CD14-positive monocyte (primary cell): ENCODE results near the gene DNAJA2. TPM values are rescaled to one million over a fixed set of nuclear protein-coding genes. Genes with fewer than 3 reads are reported as not detected.

Source experiments
- DNase-seq, 3 donors: peaks; one replicate each; pipeline ENCODE4 v3.0.0-alpha.2; 2011 to 2022
- H2AFZ ChIP-seq: 2 replicates; pipeline ENCODE4 v1.6.0; 2012; ENCODE audit warnings: mild to moderate bottlenecking, low read depth, low read length, inconsistent platforms; ENCODE audit not compliant: insufficient read depth, poor library complexity, severe bottlenecking
- H3K27ac ChIP-seq, 2 donors: 1 replicate in 1 of 2; 2 replicates in 1 of 2; pipeline ENCODE4 v1.5.1; 2012 to 2013; ENCODE audit warnings: low read length in 2 of 2, control low read depth in 1 of 2, inconsistent platforms in 1 of 2, low read depth in 1 of 2, mild to moderate bottlenecking in 1 of 2
- H3K27me3 ChIP-seq, 2 donors: one replicate each; pipeline versions ENCODE4 v1.6.0 to v1.6.1; 2011 to 2013; ENCODE audit warnings: low read length in 2 of 2; ENCODE audit not compliant: control insufficient read depth in 2 of 2, insufficient read depth in 2 of 2
- H3K36me3 ChIP-seq, 2 donors: replicated peaks in 1 of 2; 1 replicate in 1 of 2; 2 replicates in 1 of 2; pipeline versions ENCODE4 v1.5.1 to v1.6.1; 2012 to 2013; ENCODE audit warnings: low read length in 2 of 2, control low read depth in 1 of 2, inconsistent platforms in 1 of 2, mild to moderate bottlenecking in 1 of 2; ENCODE audit not compliant: insufficient read depth in 2 of 2, control insufficient read depth in 1 of 2
- H3K4me1 ChIP-seq, 2 donors: 1 replicate in 1 of 2; 2 replicates in 1 of 2; pipeline versions ENCODE4 v1.5.1 to v1.6.1; 2012 to 2013; ENCODE audit warnings: low read length in 2 of 2, control low read depth in 1 of 2, inconsistent platforms in 1 of 2, mild to moderate bottlenecking in 1 of 2, moderate library complexity in 1 of 2; ENCODE audit not compliant: insufficient read depth in 2 of 2, control insufficient read depth in 1 of 2
- H3K4me2 ChIP-seq: replicated peaks from 2 replicates; pipeline ENCODE3; 2012; ENCODE audit warnings: low read length, moderate library complexity, mild to moderate bottlenecking; ENCODE audit not compliant: poor library complexity, severe bottlenecking; ENCODE audit errors: extremely low read depth
- H3K4me3 ChIP-seq, 3 experiments: fragments of 200-600 bp in 1 of 3; sonication (generic) in 1 of 3; replicated peaks in 1 of 3; 1 replicate in 2 of 3; 2 replicates in 1 of 3; pipeline ENCODE4 v1.5.1; 2011 to 2013; ENCODE audit warnings: low read length in 3 of 3, mild to moderate bottlenecking in 3 of 3, control low read depth in 2 of 3, low read depth in 2 of 3, inconsistent platforms in 1 of 3, moderate library complexity in 1 of 3
- H3K79me2 ChIP-seq: 2 replicates; pipeline ENCODE4 v1.6.0; 2012; ENCODE audit warnings: mild to moderate bottlenecking, control low read depth, inconsistent platforms, low read length, moderate library complexity; ENCODE audit not compliant: insufficient read depth
- H3K9ac ChIP-seq: 2 replicates; pipeline ENCODE4 v1.6.0; 2017; ENCODE audit warnings: low read length, mild to moderate bottlenecking; ENCODE audit not compliant: insufficient read depth, poor library complexity, severe bottlenecking
- H3K9me3 ChIP-seq, 2 donors: replicated peaks in 1 of 2; 1 replicate in 1 of 2; 2 replicates in 1 of 2; pipeline versions ENCODE4 v1.5.1 to v1.6.1; 2012 to 2013; ENCODE audit warnings: low read length in 2 of 2, control low read depth in 1 of 2; ENCODE audit not compliant: control insufficient read depth in 1 of 2, insufficient read depth in 1 of 2
- H4K20me1 ChIP-seq: 2 replicates; pipeline ENCODE4 v1.6.0; 2012; ENCODE audit warnings: mild to moderate bottlenecking, low read length, control low read depth, moderate library complexity; ENCODE audit not compliant: insufficient read depth
- H3K27ac Mint-ChIP-seq, 7 donors: one replicate each; pipeline ENCODE4 v1.8.0; 2020; ENCODE audit warnings: mild to moderate bottlenecking in 7 of 7, mixed read lengths in 7 of 7, moderate library complexity in 6 of 7, inconsistent platforms in 2 of 7
- H3K27me3 Mint-ChIP-seq, 3 donors: one replicate each; pipeline ENCODE4 v1.8.0; 2021 to 2022; ENCODE audit warnings: low read depth in 3 of 3, mild to moderate bottlenecking in 3 of 3, mixed read lengths in 3 of 3, moderate library complexity in 3 of 3, inconsistent platforms in 1 of 3
- H3K36me3 Mint-ChIP-seq, 2 donors: one replicate each; pipeline ENCODE4 v1.8.0; 2020; ENCODE audit warnings: mixed read lengths in 2 of 2, inconsistent platforms in 1 of 2, mild to moderate bottlenecking in 1 of 2
- H3K4me1 Mint-ChIP-seq: one replicate; pipeline ENCODE4 v1.8.0; 2020; ENCODE audit warnings: mild to moderate bottlenecking, mixed read lengths
- H3K4me3 Mint-ChIP-seq, 2 donors: one replicate each; pipeline ENCODE4 v1.8.0; 2020; ENCODE audit warnings: mild to moderate bottlenecking in 2 of 2, mixed read lengths in 2 of 2, moderate library complexity in 1 of 2
- H3K9me3 Mint-ChIP-seq, 7 donors: one replicate each; pipeline ENCODE4 v1.8.0; 2020 to 2022; ENCODE audit warnings: mixed read lengths in 7 of 7, mild to moderate bottlenecking in 6 of 7, moderate library complexity in 6 of 7, inconsistent platforms in 2 of 7
- WGBS: methylation state at CpG from one replicate; pipeline ENCODE4 v1.1.5; 2013; ENCODE audit warnings: missing lambda C conversion rate; ENCODE audit not compliant: insufficient coverage; 5-methylcytosine and 5-hydroxymethylcytosine counted together
- intact Hi-C, 2 donors: fragments of 100-400 bp; cut with micrococcal nuclease; formaldehyde crosslinking; loops; one replicate each; pipeline versions ENCODE4 v1.15.0 to v1.15.1; 2023
- polyA plus RNA-seq, 3 donors: library from polyadenylated mRNA; depleted of rRNA in 1 of 3; unstranded in 2 of 3; stranded (reverse) in 1 of 3; fragments of 300-500 nt in 2 of 3; fragments of >200 nt in 1 of 3; fragmentation: Illumina TruSeq in 2 of 3; gene quantifications; 1 replicate in 2 of 3; 2 replicates in 1 of 3; pipeline ENCODE4 v1.2.3, GENCODE V29; 2012 to 2021
- TF ChIP-seq, protein P1 (sequence below): fragments of 200-600 bp; IDR thresholded peaks from one replicate; pipeline ENCODE4 v1.8.0; 2022; ENCODE audit warnings: antibody characterized with exemption, mild to moderate bottlenecking

Gene DNAJA2
- polyA plus RNA-seq, 3 donors: 14.4 to 63.4 (median 62.9) TPM

DNA sequence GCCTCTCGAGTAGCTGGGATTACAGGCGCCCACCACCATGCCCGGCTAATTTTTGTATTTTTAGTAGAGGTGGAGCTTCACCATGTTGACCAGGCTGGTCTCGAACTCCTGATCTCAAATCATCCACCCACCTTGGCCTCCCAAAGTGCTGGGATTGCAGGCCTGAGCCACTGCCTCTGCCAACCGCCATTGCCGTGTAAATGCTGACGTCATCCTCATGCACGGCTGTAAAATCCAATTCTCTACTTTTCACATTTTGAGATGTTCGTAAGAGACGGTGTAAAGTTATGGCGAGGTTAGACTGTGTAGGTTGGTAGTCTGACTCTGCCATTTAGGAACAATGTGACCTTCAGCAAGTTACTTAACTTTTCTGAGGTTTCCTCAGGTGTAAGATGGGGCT is 1.7 kb upstream of the DNAJA2 start:
- no peak for DNase-seq
- Histone ChIP-seq H3K27me3 (no peaks in the 10 kb centered on the region), H3K9ac (no peak overlapping the region), H4K20me1 (peaks cover 20% of the 10 kb centered on the region), H2AFZ (no peak overlapping the region), H3K79me2 (peaks cover 33% of the 10 kb centered on the region), H3K4me1 (peaks cover 18 to 25% of the 10 kb centered on the region in 2 donors), H3K36me3 (peaks cover 2 to 16% of the 10 kb centered on the region in 2 donors), H3K4me3 (no peak overlapping the region), H3K9me3 (no peaks in the 10 kb centered on the region), H3K27ac (no peak overlapping the region), H3K4me2 (no peak overlapping the region)
- WGBS: 100% methylated on average over 3 of the region's 11 CpGs
- TF ChIP-seq, protein P1, sequence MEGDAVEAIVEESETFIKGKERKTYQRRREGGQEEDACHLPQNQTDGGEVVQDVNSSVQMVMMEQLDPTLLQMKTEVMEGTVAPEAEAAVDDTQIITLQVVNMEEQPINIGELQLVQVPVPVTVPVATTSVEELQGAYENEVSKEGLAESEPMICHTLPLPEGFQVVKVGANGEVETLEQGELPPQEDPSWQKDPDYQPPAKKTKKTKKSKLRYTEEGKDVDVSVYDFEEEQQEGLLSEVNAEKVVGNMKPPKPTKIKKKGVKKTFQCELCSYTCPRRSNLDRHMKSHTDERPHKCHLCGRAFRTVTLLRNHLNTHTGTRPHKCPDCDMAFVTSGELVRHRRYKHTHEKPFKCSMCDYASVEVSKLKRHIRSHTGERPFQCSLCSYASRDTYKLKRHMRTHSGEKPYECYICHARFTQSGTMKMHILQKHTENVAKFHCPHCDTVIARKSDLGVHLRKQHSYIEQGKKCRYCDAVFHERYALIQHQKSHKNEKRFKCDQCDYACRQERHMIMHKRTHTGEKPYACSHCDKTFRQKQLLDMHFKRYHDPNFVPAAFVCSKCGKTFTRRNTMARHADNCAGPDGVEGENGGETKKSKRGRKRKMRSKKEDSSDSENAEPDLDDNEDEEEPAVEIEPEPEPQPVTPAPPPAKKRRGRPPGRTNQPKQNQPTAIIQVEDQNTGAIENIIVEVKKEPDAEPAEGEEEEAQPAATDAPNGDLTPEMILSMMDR: no peak
- H3K9me3 Mint-ChIP-seq: peaks cover 0 to 1% (median 0%) of the 10 kb centered on the region in 7 donors
- H3K36me3 Mint-ChIP-seq: peaks cover 9 to 16% of the 10 kb centered on the region in 2 donors
- H3K4me1 Mint-ChIP-seq: peaks cover 23% of the 10 kb centered on the region
- peaks cover 0 to 2% (median 0%) of the 10 kb centered on the region in 3 donors for H3K27me3 Mint-ChIP-seq
- no peak overlapping the region for H3K4me3 Mint-ChIP-seq
- intact Hi-C loops: loop anchor here in 1 of 2 donors (10.0 kb wide), 2 partner anchors 60 to 490 kb away; partner anchors contain the start of genes ITFG1 and PHKB
- no peak overlapping the region for H3K27ac Mint-ChIP-seq

- intact Hi-C loops: loop anchor here (5.0 to 10.0 kb wide), 5 partner anchors 43 to 490 kb away; partner anchors contain the start of genes ITFG1 (in 1 of the 2), NETO2 (in 1 of the 2) and PHKB (in 1 of the 2)
- Mint-ChIP-seq H3K36me3 (peaks cover 13 to 23% of the 10 kb centered on the region in 2 donors), H3K4me1 (peaks cover 25% of the 10 kb centered on the region), H3K9me3 (peaks cover 0 to 1% (median 0%) of the 10 kb centered on the region in 7 donors), H3K27me3 (peaks cover 0 to 2% (median 0%) of the 10 kb centered on the region in 3 donors), H3K27ac (peak overlapping the region; percentile 95 to 99 (median 98)), H3K4me3 (peak overlapping the region; percentile 28 to 93)
- Histone ChIP-seq H3K27me3 (no peaks in the 10 kb centered on the region), H3K9me3 (no peaks in the 10 kb centered on the region), H3K4me2 (peak overlapping the region; percentile 82), H3K27ac (peak overlapping the region; percentile 92 to 94), H3K79me2 (peaks cover 41% of the 10 kb centered on the region), H4K20me1 (peaks cover 28% of the 10 kb centered on the region), H3K4me3 (peak overlapping the region; percentile 76 to 94 (median 77)), H3K36me3 (peaks cover 6 to 24% of the 10 kb centered on the region in 2 donors), H2AFZ (peak overlapping the region; percentile 87), H3K4me1 (peaks cover 18 to 25% of the 10 kb centered on the region in 2 donors), H3K9ac (peak overlapping the region; percentile 92)
- 75% methylated on average over 4 of the region's 6 CpGs for WGBS
- TF ChIP-seq, protein P1: no peak
- DNase-seq: peak in 1 of 3 donors; percentile 12
Observed at GRCh38 chr16:46974352-46974751, 878 bp upstream of the DNAJA2 start.
